Activated CD4-positive, CD25-positive, alpha-beta regulatory T cell treated with anti-CD3 and anti-CD28 coated beads, Interleukin-2, amount 50 U/mL, for 16 hours (primary cell): ENCODE data around the gene AJAP1.
"Not testable (repeated sequence)": the region's sequence is repeated elsewhere in the genome, so short reads cannot be mapped to it uniquely, and the experiment has no call there.

Experiments
- DNase-seq: peaks from one replicate; pipeline ENCODE4 v3.0.0-alpha.2; 2020; ENCODE audit warnings: low read depth, low spot score

The AJAP1 gene

GRCh38 chr1:4657244-4657789 lies 2.9 kb downstream of the AJAP1 start:
- no peak for DNase-seq

GRCh38 chr1:4657960-4658541 lies 3.6 kb downstream of the AJAP1 start:
- DNase-seq, result no peak

GRCh38 chr1:4658643-4659628 lies 4.5 kb downstream of the AJAP1 start:
- DNase-seq, result no peak

- no peak for DNase-seq
Measured at GRCh38 chr1:4660917-4661594, 6.6 kb downstream of the AJAP1 start.

- DNase-seq, result no peak
Measured at GRCh38 chr1:4661595-4661917, 7.1 kb downstream of the AJAP1 start.

GRCh38 chr1:4662168-4662567 lies 7.8 kb downstream of the AJAP1 start:
- no peak for DNase-seq

- no peak for DNase-seq
Measured at GRCh38 chr1:4662723-4663122, 8.3 kb downstream of the AJAP1 start.

- no peak for DNase-seq
Measured at GRCh38 chr1:4664095-4664494, 9.7 kb downstream of the AJAP1 start.

- no peak for DNase-seq
Measured at GRCh38 chr1:4664606-4665005, 10.2 kb downstream of the AJAP1 start.

- no peak for DNase-seq
Measured at GRCh38 chr1:4665456-4665855, 11.0 kb downstream of the AJAP1 start.

- DNase-seq, result not testable (repeated sequence)
Measured at GRCh38 chr1:4666683-4667082, 12.3 kb downstream of the AJAP1 start.

- no peak for DNase-seq
Measured at GRCh38 chr1:4668743-4669700, 14.6 kb downstream of the AJAP1 start.

- DNase-seq, result no peak
Measured at GRCh38 chr1:4670265-4670664, 15.9 kb downstream of the AJAP1 start.

GRCh38 chr1:4671828-4672227 lies 17.4 kb downstream of the AJAP1 start:
- no peak for DNase-seq

- DNase-seq, result no peak
Measured at GRCh38 chr1:4673494-4673893, 19.1 kb downstream of the AJAP1 start.

- DNase-seq, result no peak
Measured at GRCh38 chr1:4674117-4674516, 19.7 kb downstream of the AJAP1 start.

- DNase-seq, result no peak
Measured at GRCh38 chr1:4674676-4675075, 20.3 kb downstream of the AJAP1 start.

GRCh38 chr1:4675454-4676186 lies 21.2 kb downstream of the AJAP1 start:
- no peak for DNase-seq

- no peak for DNase-seq
Measured at GRCh38 chr1:4676253-4676652, 21.8 kb downstream of the AJAP1 start.

GRCh38 chr1:4677608-4678007 lies 23.2 kb downstream of the AJAP1 start:
- DNase-seq, result no peak
